RKO (cell line): ENCODE data around the gene LPCAT1.
"Not testable (repeated sequence)": the region's sequence is repeated elsewhere in the genome, so short reads cannot be mapped to it uniquely, and the experiment has no call there.

Source experiments
- DNase-seq: peaks from one replicate; pipeline ENCODE4 v3.0.0-alpha.2; 2016; ENCODE audit warnings: low spot score

The LPCAT1 gene

DNA sequence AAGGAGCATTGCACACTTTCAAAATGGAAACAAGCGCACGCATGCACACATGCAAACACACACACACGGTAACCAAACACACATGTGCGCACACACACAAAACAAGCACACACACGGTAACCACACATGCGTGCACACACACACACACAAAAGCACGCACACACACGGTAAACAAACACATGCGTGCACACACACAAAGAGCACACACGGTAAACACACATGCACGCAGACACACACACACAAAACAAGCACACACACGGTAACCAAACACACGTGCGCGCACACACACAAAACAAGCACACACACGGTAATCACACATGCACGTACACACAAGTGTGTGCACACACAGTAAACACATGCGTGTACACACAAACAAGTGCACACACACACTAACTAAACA, 59.2 kb downstream of the LPCAT1 start:
- no peak for DNase-seq

DNA sequence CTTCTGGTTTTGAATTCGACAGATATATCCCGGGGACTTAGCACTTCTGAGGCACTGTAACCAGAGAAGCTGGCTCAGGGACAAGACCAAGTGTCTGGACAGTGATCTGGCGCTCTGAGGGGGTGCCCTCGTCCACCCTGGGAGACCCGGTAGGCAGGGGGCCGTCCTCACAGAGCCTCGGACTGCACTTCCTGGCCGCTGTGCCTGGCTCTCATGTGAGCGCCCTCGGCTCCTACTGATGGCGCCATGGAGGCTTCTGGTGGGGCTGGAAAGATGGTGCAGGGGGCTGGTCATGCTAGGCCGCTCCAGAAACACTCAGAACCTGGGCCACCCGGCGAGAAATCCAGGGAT, 59.7 kb downstream of the LPCAT1 start:
- no peak for DNase-seq

DNA sequence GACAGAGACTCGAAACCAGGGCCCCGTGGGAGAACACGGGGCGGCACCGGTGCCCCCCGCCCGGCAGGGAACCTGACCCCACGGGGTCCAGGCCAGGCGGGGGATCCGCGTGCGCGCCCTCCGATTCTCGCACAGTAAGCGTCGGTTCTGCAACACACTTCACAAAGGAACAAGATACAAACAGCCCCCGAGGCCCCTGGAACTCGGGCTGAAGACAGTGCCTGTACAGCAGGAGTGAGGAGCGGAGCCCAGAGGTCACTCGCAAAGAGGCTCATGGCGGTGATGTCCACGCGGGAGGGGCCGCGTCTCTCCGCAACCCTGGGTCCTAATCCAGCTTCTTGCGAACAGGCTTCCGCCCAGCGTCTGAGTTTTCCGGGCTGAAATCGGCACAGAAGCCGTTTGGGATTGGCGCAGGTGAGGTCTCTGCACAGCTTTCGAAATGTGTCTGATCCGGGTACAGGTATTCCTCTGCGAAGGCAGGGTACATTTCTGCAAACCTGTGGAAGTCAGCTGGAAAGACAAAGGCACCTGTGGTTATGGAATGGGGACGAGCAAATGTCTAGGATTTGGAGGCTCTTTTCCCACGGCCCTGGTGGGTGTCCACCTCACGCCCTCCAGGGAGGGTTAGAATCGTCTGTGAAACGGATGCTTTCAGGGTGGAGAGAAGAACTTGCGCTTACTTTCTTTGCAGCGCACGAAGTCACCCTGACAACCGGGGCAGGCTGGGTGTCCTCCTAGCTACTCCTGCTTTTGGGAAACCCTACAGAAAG, 60.2 kb downstream of the LPCAT1 start:
- no peak for DNase-seq

DNA sequence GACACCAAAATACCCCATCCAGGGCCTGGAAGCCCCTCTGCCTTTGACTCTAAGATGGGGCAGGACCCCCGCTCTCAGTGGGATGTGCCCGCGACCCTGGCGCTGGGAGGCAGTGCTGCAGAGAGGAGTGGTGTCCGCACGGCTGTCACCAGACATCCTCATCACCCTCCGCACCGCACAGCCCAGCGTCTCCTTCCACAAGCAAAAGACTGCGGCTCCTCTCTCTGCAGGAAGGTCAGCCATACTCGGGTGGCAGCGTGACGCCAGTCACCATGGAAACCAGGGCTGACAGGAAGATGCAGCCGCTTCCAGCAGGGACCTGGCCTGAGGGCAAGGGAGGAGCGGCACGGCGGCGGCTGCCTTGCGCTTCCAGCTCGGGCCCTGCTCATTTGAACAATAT, 61.4 kb downstream of the LPCAT1 start:
- no peak for DNase-seq

DNA sequence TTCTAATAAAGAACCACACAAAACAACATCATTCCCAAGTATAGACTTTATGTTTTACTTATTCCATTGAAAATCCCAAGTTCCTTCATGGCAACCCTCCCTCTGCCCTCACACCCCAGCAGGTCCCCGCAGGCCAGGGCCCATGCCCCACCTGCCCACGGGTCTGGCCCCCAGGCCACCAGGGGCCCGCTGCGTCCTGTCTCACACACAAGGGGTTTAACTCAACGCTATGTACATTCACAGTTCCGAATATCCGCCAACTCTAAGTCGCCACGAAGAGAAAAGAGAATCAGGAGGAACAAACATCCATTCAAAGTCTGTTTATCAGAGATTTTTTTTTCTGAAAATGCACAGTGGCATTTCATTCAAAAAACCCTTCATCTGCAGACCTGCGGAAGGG, 62.4 kb downstream of the LPCAT1 start:
- DNase-seq, result no peak

DNA sequence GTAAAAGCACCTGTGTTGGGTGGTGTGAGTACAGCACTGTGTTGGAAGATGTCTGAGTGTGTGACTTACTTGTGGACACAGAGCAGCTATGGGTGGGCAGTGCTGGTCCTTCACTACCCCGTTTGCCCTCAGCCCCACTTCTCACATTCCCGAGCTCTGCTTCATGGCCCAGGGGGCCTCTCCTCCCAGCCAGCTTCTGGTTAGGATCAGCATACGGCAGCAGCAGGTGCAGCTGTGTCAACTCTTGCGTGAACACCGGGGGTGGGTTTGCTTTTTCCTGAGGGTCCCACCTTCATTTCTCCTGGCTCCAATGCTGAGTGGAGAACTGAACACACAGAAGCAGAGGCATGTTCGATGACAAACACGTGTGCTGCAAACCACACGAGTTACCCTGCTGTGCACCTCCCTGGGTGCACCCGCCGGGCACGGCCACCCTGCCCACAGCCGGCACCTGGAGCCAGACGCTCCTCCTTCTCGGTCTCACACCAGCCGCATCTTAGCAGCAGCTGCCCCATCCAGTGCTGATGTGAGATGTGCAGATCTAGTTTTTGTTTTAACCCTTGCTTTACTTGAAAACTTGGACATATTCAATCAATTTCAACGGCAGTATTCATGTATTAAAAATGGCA, 63.6 kb downstream of the LPCAT1 start:
- no peak for DNase-seq

DNA sequence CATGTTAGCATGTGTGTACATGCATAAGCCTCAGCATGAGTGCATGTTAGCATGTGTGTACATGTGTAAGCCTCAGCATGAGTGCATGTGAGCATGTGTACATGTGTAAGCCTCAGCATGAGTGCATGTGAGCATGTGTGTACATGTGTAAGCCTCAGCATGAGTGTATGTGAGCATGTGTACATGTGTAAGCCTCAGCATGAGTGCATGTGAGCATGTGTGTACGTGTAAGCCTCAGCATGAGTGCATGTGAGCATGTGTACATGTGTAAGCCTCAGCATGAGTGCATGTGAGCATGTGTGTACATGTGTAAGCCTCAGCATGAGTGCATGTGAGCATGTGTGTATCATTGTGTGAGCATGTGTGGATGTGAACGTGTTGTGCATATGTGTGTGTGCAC, 64.3 kb downstream of the LPCAT1 start:
- not testable (repeated sequence) for DNase-seq

DNA sequence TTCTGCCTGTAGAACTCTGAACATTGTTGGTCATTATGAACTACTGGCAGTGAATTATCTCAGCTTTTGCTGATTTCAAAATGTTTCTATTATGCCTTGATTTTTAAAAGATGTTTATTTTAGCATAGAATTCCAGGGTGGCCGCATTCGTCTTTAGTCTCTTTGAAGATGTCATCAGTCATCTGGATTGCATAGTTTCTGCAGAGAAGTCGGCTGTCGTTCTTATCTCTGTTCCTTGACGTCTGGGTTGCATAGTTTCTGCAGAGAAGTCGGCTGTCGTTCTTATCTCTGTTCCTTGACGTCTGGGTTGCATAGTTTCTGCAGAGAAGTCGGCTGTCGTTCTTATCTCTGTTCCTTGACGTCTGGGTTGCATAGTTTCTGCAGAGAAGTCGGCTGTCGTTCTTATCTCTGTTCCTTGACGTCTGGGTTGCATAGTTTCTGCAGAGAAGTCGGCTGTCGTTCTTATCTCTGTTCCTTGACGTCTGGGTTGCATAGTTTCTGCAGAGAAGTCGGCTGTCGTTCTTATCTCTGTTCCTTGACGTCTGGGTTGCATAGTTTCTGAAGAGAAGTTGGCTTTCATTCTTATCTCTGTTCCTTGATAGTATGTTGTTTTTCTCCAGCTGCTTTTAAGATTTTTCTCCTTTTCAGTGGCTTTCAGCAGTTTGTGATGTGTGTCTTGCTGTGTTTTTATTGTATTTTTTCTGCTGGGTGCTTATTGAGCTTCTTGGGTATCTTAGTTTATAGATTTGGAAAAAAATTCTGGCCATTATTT, 67.5 kb downstream of the LPCAT1 start:
- not testable (repeated sequence) for DNase-seq

DNA sequence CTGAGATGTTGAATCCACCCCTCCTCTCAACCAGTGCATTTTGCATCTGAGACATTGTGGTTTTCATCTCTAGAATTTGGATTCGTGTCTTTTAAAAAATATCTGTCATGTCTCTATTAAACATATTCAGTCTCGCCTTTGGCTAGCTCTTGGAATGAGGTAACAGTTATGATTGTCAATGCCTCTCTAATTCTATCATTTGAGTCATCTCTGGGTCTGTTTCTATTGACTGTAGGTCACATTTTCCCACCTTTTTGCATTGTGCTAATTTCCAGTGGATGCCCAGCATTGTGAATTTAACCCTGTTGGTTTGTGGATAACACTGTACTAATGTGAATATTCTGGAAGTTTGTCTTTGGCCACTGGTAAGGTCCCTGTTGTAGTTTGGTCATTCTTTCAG, 70.1 kb downstream of the LPCAT1 start:
- no peak for DNase-seq

DNA sequence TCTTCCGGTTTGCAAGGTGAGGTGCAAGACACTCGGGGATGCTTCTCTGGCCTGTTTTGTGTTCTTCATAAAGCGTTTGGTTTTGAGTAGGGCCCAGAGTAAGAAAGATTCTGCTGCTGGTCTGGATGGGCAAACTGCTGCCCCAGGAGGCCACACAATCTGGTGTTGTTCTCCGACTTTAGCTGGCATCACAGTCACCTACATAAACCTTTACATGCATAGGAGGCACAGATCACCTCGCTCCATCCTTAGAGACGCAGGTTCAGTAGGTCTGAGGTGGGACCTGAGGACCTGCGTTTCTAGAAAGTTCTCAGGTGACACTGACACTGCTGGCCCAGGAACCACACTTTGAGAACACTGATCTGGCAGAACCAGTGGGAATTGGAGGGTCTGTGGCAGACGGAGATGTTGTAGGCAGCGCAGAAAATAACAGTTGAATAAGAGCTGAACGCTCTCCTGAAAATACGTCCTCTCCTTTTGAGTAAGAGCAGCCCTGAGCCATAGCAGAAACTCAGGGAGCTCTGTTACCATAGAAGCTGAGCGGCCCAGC, 74.6 kb downstream of the LPCAT1 start:
- DNase-seq, result no peak

DNA sequence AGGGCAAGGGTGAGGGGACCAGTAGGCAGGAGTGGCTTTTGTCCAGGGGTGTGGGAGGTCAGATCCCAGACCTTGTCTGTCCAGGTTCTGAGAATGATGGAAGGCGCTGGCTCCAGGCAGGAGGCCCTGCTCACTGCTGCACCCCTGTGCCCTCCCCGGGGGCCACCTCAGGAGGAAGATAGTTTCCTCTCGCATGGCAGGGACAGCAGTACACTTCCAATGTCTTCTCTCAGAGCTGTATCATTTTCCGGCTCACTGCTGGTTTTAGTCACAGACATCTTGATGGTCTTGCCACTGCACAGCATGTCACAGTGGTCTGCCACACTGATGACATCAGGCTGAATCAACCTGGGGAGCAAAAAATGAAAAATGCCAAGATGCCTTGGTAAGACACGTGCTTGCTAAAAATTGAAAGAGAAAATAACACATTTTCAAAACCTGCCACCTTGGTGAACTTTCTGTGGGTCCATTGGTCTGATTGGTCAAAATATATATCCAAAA, 75.2 kb downstream of the LPCAT1 start:
- no peak for DNase-seq

DNA sequence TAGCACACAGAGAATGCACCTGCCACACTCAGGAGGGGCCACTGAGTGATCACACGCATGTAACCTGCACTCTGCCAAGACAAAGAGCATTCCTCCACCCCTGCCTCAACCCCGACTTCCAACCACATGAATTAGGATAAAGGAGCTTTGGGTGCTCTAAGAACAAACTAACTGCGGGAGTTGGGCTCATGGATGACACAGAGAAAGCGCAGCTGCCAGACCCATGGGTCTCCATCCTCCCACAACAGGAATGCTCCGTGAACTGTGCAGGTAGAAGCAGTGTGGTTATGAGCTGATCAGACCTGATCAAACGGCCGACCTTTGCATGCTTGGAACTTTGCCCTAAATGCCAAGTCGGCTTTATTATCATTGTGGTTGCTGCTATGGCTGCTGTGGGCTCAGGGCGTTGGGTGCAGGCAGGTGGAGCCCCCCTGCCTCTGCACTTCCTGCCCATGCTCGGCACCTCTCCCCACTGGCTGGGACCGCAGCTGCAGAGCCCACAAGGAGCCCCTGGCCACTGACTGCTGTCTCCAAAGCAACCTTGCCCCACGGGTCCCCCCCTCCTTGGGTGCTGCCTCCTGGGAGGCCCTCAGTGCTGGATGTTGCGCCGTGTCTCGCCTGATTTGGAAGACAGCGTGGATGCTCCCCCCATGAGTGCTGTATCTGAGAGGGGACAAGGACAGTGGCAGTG, 75.9 kb downstream of the LPCAT1 start:
- DNase-seq, result no peak

DNA sequence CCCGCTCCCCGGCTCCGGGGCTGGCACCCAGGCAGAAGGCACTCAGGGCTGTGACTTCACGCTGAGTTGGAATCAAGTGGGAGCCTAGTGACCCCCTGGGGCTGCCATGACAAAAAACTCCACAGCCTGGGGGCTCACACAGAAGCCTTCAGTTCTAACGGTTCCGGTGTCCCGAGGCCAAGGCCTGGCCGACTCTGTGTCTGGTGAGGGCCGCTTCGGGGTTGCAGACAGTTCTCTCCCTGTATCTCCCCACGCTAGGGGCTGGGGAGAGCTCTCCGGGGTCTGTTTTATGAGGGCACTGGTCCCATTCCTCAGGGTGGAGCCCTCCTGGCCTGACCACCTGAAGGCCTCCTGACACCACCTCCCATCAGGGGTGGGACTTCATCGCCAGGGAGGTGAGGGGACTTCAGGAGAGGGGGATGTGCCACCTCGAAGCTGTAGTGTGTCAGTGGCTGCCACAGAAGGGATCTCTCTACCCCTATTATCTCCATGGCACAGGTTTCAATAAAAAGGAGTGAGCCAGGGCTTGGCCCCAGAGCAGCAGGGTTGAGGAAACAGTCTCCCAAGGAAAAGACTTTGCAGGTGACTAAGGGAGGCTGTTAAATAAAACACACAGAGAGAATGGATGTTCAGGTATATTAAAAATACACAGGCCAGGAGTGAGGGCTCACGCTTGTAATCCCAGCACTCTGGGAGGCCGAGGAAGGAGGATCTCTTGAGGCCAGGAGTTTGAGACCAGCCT, 77.0 kb downstream of the LPCAT1 start:
- DNase-seq, result no peak

DNA sequence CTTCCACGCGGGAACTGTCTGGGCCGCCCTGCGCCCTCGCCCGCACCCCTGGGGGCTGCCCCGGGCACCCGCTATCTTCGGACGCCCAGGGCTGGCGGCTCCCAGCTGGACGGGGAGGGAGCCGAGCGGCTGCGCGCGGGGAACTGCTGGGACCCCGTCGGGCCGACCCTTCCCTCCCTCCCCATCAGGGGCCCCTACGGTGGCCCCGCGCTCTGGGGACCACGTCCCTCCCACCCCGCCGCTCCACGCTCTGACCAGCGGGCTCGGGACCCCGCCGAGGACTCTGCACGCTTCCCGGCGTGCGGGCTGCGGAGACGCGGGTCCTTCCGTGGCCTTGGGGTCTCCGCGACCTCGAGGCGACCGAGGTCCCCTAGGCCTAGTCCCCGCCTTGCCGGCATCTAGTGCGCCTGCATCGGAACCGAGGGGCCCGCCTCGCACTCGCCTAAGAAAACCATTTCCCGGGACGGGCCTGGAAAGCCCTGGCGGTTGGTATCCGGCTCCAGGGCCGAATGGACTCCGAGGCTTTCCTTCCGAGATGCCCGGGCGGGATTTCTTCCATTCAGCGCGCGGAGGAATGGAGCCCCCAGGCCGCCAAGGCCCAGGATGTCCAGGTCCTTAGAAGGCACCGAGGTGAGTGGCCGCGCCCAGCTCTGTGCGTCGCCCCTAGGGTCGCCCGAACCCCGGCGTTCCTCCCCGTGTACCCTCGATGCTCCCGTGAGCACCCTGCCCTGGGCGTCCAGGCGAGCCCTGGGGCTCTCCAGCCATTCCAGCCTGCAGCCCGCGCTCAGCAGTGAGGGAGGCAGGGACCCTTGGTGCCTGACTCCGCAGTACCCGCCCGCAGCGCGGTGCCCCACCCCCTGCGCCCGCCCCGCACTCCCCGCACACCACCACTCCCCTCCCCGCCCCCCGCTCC, 77.8 kb downstream of the LPCAT1 start:
- DNase-seq, result no peak

DNA sequence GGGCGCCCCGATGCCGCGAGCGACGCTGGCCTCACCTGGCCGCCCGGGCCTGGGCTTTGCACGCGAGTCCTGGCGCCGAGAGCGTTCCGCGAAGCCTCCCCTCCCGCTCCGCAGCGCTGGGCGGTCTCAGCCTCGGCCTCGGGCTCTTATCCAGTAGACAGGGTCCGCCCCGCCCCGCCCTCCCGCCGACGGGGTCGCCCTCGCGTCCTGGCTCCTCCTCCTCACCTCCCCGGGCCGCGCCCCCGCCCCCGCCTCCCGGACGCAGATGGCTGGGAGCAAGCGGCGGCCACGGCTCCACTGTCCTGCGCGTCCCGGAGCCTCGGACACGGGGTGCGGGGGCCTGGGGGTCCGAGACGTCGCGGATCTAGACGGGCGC, 78.5 kb downstream of the LPCAT1 start, which contains the start of gene SLC6A3:
SLC6A3 (minus strand) TSS at position 128 of the 376 bp plus-strand sequence. CDS start 2,243 bp downstream, outside the sequence.
- DNase-seq, result no peak

DNA sequence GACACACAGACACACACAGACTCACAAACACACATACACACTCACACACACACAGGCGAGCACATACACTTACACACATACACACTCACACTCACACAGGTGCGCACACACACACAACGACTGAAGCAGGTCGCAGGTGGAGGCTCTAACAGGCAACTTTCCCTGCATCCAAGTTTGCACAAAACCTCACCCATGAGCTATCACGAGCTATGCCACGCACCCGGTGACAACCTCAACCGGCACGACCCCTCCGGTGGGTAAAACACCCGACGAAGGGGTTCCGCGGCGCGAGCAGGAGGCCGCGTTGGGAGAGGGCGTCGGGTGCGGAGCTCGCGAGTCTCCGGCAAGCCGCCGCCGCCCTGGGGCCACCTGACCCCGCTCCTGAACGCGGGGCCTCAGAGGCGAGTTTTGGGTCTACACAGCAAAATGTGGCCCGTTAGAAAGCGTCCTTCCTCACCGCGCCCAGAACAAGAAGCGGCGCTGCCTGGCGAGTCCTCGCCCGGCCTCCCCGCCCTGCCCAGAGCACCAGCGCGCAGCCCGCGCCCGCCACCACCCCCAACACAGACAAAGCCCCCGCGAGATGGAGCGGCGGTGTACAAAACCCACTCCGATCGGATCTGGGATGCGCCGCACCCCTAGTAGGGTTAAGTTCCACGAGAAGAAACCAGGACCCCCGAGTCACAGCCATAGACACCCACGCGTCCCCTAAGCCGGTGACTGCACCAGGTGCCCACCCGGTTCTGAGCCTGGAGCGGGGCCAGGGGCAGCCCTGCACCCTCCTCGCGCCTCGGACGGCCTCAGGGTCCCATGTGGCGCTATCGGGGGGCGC, 79.2 kb downstream of the LPCAT1 start:
- no peak for DNase-seq

DNA sequence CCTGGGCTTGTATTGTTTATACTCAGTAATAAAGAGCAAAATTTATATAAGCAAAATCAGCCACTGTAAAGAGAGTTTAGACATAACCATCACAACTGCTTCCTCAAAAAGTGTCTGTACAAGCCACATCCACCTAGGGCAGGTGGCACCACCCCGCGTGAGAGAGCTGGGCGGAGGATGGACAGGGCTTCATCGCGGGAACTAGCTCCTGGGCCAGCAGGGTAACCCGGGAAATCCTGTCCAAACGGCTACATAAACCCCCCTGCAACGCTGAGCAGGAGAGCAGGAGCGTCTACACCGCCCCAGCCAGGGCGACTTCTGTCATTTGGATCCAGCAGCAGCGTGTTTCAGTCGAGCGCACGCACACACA, 79.8 kb downstream of the LPCAT1 start:
- no peak for DNase-seq

DNA sequence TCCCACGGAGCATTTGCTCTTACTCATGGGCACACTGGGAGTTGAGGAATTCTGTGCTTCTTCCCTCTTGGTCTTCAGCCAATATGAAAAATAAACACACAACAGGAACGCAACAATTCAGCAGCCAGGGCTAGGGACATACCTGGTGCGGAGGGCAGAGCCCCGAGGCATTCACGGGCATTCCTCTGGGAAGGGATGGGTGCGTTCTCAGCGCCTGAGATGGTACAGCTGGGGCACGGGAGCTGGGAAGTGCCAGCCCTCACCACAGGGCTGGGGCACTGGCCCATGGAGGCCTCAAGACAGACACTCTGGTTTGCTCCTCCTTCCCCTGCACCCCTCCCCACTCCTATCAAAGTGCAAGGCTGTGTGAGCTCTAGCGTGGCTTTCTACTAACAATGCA, 80.6 kb downstream of the LPCAT1 start:
- DNase-seq, result no peak
